LNCAP (cell line): ENCODE data around the gene PRPS1.

ENCODE experiments used
- TF ChIP-seq, protein P1 (sequence below): fragments of 450-650 bp; IDR thresholded peaks from 2 replicates; pipeline ENCODE4 v1.5.1; 2017; ENCODE audit warnings: mild to moderate bottlenecking

PRPS1 gene

DNA sequence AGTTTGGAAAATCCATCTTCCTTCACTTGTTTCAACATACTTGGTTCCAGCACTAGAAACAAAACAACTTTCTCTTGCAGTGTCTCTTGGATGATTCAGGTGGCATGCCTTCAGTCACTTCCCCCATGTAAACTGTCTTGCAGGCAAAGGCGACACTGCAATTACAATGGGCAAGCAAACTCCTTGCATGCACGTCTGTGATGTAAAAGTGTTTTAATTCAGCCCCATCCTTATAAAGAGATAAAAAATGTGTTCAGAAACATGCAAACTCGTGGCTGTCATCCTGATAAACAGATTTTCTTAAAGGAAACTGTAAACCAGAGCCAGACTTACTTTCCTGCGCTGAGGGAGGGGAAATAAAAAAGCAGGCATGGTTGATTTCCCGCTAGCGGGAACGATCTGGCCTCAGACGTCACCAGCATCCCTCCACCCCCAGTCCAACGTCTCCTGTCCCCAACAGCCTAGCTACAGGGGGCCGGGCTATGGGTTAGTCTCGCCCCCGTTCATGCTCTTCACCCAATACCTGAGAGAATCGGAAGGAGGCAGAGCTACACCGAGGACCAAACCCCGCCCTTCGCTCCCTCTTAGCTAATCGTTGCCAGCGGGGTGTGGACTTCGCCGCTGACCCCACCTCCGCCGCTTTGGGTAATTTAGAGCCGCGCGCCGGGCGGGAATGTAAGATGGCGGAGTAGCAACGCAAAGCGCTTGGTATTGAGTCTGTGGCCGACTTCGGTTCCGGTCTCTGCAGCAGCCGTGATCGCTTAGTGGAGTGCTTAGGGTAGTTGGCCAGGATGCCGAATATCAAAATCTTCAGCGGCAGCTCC is at the start of gene PRPS1:
TSS of gene PRPS1 (plus strand) at position 673 of the 824 bp plus-strand sequence. CDS start at position 792, 119 bp downstream.
- TF ChIP-seq, protein P1, sequence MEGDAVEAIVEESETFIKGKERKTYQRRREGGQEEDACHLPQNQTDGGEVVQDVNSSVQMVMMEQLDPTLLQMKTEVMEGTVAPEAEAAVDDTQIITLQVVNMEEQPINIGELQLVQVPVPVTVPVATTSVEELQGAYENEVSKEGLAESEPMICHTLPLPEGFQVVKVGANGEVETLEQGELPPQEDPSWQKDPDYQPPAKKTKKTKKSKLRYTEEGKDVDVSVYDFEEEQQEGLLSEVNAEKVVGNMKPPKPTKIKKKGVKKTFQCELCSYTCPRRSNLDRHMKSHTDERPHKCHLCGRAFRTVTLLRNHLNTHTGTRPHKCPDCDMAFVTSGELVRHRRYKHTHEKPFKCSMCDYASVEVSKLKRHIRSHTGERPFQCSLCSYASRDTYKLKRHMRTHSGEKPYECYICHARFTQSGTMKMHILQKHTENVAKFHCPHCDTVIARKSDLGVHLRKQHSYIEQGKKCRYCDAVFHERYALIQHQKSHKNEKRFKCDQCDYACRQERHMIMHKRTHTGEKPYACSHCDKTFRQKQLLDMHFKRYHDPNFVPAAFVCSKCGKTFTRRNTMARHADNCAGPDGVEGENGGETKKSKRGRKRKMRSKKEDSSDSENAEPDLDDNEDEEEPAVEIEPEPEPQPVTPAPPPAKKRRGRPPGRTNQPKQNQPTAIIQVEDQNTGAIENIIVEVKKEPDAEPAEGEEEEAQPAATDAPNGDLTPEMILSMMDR: no peak

DNA sequence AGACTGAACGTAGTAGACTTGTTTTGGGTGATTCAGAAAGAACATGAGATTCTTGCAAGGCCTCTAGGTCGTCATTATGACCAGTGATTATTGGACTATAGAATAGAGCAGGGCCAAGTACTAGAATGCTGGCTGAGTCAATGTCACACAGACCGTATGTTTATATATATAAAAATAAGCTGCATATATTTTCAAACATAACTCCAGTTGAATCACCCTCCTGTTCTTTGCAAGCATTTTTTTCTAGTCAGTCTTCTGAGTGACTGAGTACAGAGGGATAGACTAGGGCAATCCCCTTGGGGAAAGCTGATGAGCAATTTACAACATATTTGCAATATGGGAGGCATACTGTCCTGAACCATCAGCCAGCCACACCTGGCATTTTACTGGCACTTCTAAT is 48.4 kb upstream of the PRPS1 start:
- TF ChIP-seq, protein P1: no peak

DNA sequence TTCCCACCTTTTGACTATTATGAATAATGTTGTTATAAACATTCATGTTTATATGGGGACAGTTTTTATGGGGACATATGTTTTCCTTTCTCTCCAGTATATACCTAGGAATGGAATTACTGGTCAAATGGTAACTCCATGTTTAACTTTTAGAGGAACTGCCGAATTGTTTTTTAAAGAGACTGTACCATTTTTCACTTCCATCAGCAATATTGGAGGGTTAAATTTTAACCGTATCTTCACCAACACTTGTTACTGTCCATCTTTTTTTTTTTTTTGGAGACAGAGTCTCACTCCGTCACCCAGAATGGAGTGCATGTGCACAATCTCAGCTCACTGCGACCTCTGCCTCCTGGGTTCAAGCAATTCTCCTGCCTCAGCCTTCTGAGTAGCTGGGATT is 46.4 kb upstream of the PRPS1 start:
- TF ChIP-seq, protein P1: no peak

DNA sequence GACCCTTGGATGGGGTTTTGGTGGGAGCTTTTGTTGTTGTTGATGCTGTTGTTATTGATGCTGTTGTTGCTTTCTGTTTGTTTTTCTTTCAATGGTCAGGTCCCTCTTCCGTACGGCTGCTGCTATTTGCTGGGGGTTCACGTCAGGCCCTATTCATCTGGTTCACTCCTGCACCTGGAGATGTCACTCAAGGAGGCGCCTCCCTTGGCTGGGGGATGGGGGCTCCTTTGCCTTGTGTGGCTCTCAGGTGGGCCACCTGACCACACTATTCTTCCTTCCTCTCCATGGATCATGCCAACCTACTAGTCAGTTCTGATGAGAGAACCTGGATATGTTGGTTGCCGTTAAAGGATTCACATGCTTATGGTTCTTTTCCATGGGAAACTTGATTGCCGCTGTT is 39.1 kb upstream of the PRPS1 start:
- TF ChIP-seq, protein P1: no peak

DNA sequence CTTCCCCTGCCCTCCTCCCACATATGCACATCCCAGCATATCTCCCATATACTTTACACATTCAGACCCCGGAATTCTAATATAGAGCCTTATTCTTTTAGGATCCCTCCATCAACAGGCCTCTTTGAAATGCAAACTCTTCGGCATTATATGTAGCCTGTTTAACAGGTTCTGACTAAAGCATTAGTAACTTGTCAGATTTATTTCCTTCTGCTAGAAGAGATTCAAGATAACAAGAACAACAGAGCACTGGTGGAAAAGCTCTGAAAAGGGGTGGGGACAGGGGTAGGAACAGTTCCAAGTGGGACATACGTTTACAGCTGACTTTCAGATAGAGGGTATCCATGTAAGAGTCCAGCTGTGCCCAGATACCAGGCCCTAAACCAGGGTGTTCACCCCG is 31.7 kb upstream of the PRPS1 start:
- TF ChIP-seq, protein P1: no peak

DNA sequence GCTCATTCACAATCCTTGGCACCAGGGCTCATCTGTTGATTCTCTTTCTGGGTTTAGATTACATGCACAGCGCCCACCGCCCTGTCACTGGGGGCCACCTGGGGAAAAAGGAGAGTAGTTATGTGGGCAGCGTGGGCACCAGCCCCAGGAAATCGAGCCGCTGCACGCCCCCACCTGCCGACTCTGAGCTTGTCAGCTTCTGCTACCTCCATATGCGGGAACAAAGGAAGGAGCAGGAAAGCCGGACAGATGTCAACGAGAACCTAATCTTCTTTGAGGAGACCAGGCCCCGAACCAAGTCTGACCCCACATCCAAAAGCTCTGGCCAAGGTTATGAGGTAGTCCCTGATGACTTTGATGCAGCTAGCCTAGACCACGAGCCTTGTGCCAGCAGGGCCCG is 31.0 kb upstream of the PRPS1 start:
- TF ChIP-seq, protein P1: no peak

DNA sequence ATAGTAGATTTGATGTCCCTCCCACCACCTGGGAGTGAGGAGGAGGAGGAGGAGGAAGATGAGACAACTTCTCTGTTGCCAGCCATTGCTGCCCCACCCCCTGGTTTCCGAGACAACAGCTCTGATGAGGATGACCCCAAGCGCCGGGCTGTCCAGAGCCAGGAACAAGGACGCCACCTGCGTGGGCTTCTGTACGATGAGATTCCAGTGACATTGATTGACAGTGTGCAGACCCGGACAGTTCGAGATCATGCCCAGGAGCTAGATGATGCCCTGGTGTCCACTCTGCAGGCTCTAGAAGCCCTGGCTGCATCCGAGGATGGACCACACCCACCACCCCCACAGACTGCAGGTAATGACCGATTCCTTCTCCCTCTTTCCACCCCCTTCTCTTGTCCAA is 30.5 kb upstream of the PRPS1 start:
- TF ChIP-seq, protein P1: no peak
